Esophagus muscularis mucosa (tissue), 4 donors: ENCODE data around the gene ABCB8.

Experiments used
- CTCF ChIP-seq, 3 experiments: fragments of 200-600 bp in 2 of 3; fragments of 450-650 bp in 1 of 3; sonication (generic) in 2 of 3; IDR thresholded peaks; one replicate each; pipeline ENCODE4 v1.5.1; 2017 to 2019; ENCODE audit warnings: antibody characterized with exemption in 3 of 3, mild to moderate bottlenecking in 2 of 3, moderate library complexity in 1 of 3
- EP300 ChIP-seq: sonication (generic); formaldehyde crosslinking; IDR thresholded peaks from one replicate; pipeline ENCODE4 v1.6.1; 2017; ENCODE audit warnings: antibody characterized with exemption
- POLR2A ChIP-seq: fragments of 450-650 bp; IDR thresholded peaks from one replicate; pipeline ENCODE4 v1.6.1; 2017; ENCODE audit warnings: antibody characterized with exemption, moderate library complexity, mild to moderate bottlenecking, low read depth
- POLR2AphosphoS5 ChIP-seq, 2 donors: sonication (generic); formaldehyde crosslinking; IDR thresholded peaks; one replicate each; pipeline ENCODE4 v1.6.1; 2017; ENCODE audit warnings: antibody characterized with exemption in 2 of 2

GRCh38 chr7:151034312-151035025, 6.2 kb downstream of the ABCB8 start:
- TF ChIP-seq CTCF (IDR thresholded peaks at IDR 0.05) (no peak), POLR2A (no peak), EP300 (no peak), POLR2AphosphoS5 (IDR thresholded peaks at IDR 0.05) (no peak)
